Endothelial cell of umbilical vein (primary cell): Measurements from ENCODE around the gene ONECUT2. TPM values are rescaled to one million over a fixed set of nuclear protein-coding genes. Genes with fewer than 3 reads are reported as not detected.

ENCODE experiments used
- BruUV-seq: library from RNA; stranded (reverse); fragments of 400-500 nt; replicated peaks from 2 replicates; lab custom pipeline; 2021; lab: Mats Ljungman, UMichigan
- CTCF ChIA-PET: fragments of 300-600, 350-600 bp; sonication (Branson Sonifier 250); formaldehyde crosslinking; loops from one replicate; lab custom pipeline; 2021; ENCODE audit warnings: antibody characterized with exemption, inconsistent platforms; lab: Charles Lee
- POLR2A ChIA-PET: fragments of 300-600, 350-600 bp; sonication (Branson Sonifier 250); formaldehyde crosslinking; loops from one replicate; lab custom pipeline; 2021; ENCODE audit warnings: antibody characterized with exemption, inconsistent platforms; lab: Charles Lee
- DNase-seq: peaks from one replicate; pipeline ENCODE4 v3.0.0-alpha.2; 2011; ENCODE audit warnings: low read depth, low spot score
- FAIRE-seq: peaks from 2 replicates; lab custom pipeline; 2011; peaks lifted over from hg19 to GRCh38; lab: Jason Lieb, UNC
- H2AFZ ChIP-seq: 2 replicates; pipeline ENCODE4 v1.6.0; 2012; ENCODE audit warnings: low read depth, low read length, control low read depth, inconsistent platforms
- H3K27ac ChIP-seq: 2 replicates; pipeline ENCODE4 v1.5.1; 2011; ENCODE audit warnings: low read depth, mild to moderate bottlenecking, control low read depth, low read length, moderate library complexity; ENCODE audit not compliant: insufficient read depth
- H3K27me3 ChIP-seq, 2 experiments: 2 replicates each; pipeline versions ENCODE4 v1.6.0 to v1.6.1; 2011; ENCODE audit warnings: low read length in 2 of 2, mixed read lengths in 1 of 2; ENCODE audit not compliant: control insufficient read depth in 2 of 2, insufficient read depth in 2 of 2
- H3K36me3 ChIP-seq, 2 experiments: 2 replicates in 1 of 2; 3 replicates in 1 of 2; pipeline ENCODE4 v1.5.1; 2011; ENCODE audit warnings: low read length in 2 of 2, mild to moderate bottlenecking in 1 of 2, moderate library complexity in 1 of 2; ENCODE audit not compliant: control insufficient read depth in 2 of 2, insufficient read depth in 2 of 2; ENCODE audit errors: extremely low read depth in 1 of 2
- H3K4me1 ChIP-seq: 3 replicates; pipeline ENCODE4 v1.5.1; 2011; ENCODE audit warnings: mild to moderate bottlenecking, low read length; ENCODE audit not compliant: control insufficient read depth, insufficient read depth; ENCODE audit errors: extremely low read depth
- H3K4me2 ChIP-seq: 2 replicates; pipeline ENCODE4 v1.6.1; 2011; ENCODE audit warnings: low read length, control low read depth, mixed read lengths; ENCODE audit not compliant: insufficient read depth
- H3K4me3 ChIP-seq, 3 experiments: fragments of 200-600 bp in 1 of 3; sonication (generic), shearing (Covaris generic) in 1 of 3; replicated peaks in 1 of 3; 2 replicates each; pipeline ENCODE4 v1.5.1; 2011 to 2016; ENCODE audit warnings: control low read depth in 3 of 3, low read length in 3 of 3, mild to moderate bottlenecking in 2 of 3, inconsistent platforms in 1 of 3, low read depth in 1 of 3, moderate library complexity in 1 of 3; ENCODE audit not compliant: insufficient read depth in 1 of 3
- H3K79me2 ChIP-seq: 2 replicates; pipeline ENCODE4 v1.6.0; 2012; ENCODE audit warnings: low read length, inconsistent platforms; ENCODE audit not compliant: control insufficient read depth, insufficient read depth
- H3K9ac ChIP-seq: replicated peaks from 2 replicates; pipeline ENCODE3; 2011; ENCODE audit warnings: low read length, control low read depth; ENCODE audit not compliant: insufficient read depth; ENCODE audit errors: extremely low read depth
- H3K9me1 ChIP-seq: replicated peaks from 3 replicates; pipeline ENCODE4 v1.6.0; 2011; ENCODE audit warnings: mild to moderate bottlenecking, low read length; ENCODE audit not compliant: control insufficient read depth, insufficient read depth; ENCODE audit errors: extremely low read depth
- H3K9me3 ChIP-seq: replicated peaks from 2 replicates; pipeline ENCODE4 v1.5.1; 2012; ENCODE audit warnings: low read length, inconsistent platforms; ENCODE audit not compliant: control insufficient read depth, insufficient read depth
- H4K20me1 ChIP-seq: replicated peaks from 2 replicates; pipeline ENCODE3; 2011; ENCODE audit warnings: mild to moderate bottlenecking, low read length; ENCODE audit not compliant: control insufficient read depth, insufficient read depth; ENCODE audit errors: extremely low read depth
- EZH2 ChIP-seq: IDR thresholded peaks from 2 replicates; pipeline ENCODE4 v1.6.1; 2012; ENCODE audit warnings: borderline replicate concordance, low read depth, mild to moderate bottlenecking, moderate library complexity, low read length, inconsistent platforms; ENCODE audit not compliant: severe bottlenecking
- FOS ChIP-seq: IDR thresholded peaks from 2 replicates; pipeline ENCODE4 v1.6.1; 2011; ENCODE audit warnings: mild to moderate bottlenecking, low read length, moderate library complexity, borderline replicate concordance; ENCODE audit not compliant: insufficient read depth
- GATA2 ChIP-seq: IDR thresholded peaks from 2 replicates; pipeline ENCODE4 v1.7.0; 2011; ENCODE audit warnings: low read depth, mild to moderate bottlenecking, moderate library complexity, mixed read lengths, low read length; ENCODE audit not compliant: insufficient read length, insufficient read depth
- JUN ChIP-seq: IDR thresholded peaks from 2 replicates; pipeline ENCODE4 v1.6.1; 2011; ENCODE audit warnings: borderline replicate concordance, low read depth; ENCODE audit not compliant: insufficient read length, insufficient read depth
- MYC ChIP-seq: IDR thresholded peaks from one replicate; pipeline ENCODE4 v1.6.1; 2011; ENCODE audit warnings: mild to moderate bottlenecking, low read depth, low read length
- POLR2A ChIP-seq: IDR thresholded peaks from 2 replicates; pipeline ENCODE4 v1.6.1; 2012; ENCODE audit warnings: low read depth, mild to moderate bottlenecking, control low read depth, low read length
- POLR2AphosphoS5 ChIP-seq: IDR thresholded peaks from 2 replicates; pipeline ENCODE4 v1.6.1; 2012; ENCODE audit warnings: low read depth, mild to moderate bottlenecking, control low read depth, low read length, moderate library complexity; ENCODE audit not compliant: insufficient read depth
- dilution Hi-C: fragments of 300-500 bp; cut with MboI; formaldehyde crosslinking; loops from one replicate; pipeline ENCODE4 v1.15.0; 2019; ENCODE audit warnings: low sequenced_read_pairs; ENCODE audit not compliant: extremely low pct_ligation_motif_present
- intact Hi-C: fragments of 100-400 bp; cut with micrococcal nuclease; formaldehyde crosslinking; loops from one replicate; pipeline ENCODE4 v1.10.0; 2022
- polyA plus RNA-seq, 4 experiments: library from polyadenylated mRNA; depleted of rRNA in 3 of 4; stranded (reverse) in 3 of 4; unstranded in 1 of 4; fragments of >200 nt; gene quantifications; 2 replicates each; pipeline versions ENCODE4 v1.2.1 to v1.2.3, GENCODE V29; 2011 to 2012; ENCODE audit warnings: missing spikeins in 1 of 4
- total RNA-seq: library from RNA; stranded (reverse); gene quantifications from 2 replicates; pipeline ENCODE4 v1.2.3, GENCODE V29; 2021
- TF ChIP-seq, protein P1 (sequence below), 2 donors: IDR thresholded peaks; 1 replicate in 1 of 2; 2 replicates in 1 of 2; pipeline ENCODE4 v1.5.1; 2011; ENCODE audit warnings: low read length in 2 of 2, mild to moderate bottlenecking in 2 of 2, moderate library complexity in 2 of 2, control low read depth in 1 of 2, inconsistent platforms in 1 of 2, low read depth in 1 of 2; ENCODE audit not compliant: insufficient read depth in 1 of 2; ENCODE audit errors: extremely low read depth in 1 of 2
- TF ChIP-seq, protein P2 (sequence below): IDR thresholded peaks from 2 replicates; pipeline ENCODE4 v1.6.1; 2011; ENCODE audit not compliant: insufficient read depth, insufficient read length

ONECUT2 gene
- total and polyA plus RNA-seq, 2 donors (not counting 3 experiments of a cell fraction or from before 2014, with no cell fraction given), result 0.01 to 0.62 TPM

GRCh38 chr18:57447154-57447621, 12.0 kb downstream of the ONECUT2 start:
- no peak overlapping the region for H3K4me3 ChIP-seq
- no peak overlapping the region for H3K27ac ChIP-seq
- TF ChIP-seq POLR2A (no peak), JUN (no peak)
- TF ChIP-seq, protein P1, sequence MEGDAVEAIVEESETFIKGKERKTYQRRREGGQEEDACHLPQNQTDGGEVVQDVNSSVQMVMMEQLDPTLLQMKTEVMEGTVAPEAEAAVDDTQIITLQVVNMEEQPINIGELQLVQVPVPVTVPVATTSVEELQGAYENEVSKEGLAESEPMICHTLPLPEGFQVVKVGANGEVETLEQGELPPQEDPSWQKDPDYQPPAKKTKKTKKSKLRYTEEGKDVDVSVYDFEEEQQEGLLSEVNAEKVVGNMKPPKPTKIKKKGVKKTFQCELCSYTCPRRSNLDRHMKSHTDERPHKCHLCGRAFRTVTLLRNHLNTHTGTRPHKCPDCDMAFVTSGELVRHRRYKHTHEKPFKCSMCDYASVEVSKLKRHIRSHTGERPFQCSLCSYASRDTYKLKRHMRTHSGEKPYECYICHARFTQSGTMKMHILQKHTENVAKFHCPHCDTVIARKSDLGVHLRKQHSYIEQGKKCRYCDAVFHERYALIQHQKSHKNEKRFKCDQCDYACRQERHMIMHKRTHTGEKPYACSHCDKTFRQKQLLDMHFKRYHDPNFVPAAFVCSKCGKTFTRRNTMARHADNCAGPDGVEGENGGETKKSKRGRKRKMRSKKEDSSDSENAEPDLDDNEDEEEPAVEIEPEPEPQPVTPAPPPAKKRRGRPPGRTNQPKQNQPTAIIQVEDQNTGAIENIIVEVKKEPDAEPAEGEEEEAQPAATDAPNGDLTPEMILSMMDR (IDR thresholded peaks at IDR 0.05; ENCODE audit: extremely low read depth in 1 of 2, insufficient read depth in 1 of 2, low read depth in 1 of 2, low read length in 2 of 2), result peak in 1 of 2 donors; percentile 2
- ChIA-PET CTCF (interaction anchor here (0.9 to 1.5 kb wide), 3 partner anchors 269 to 705 kb away, joined by 3 to 5 read pairs (median 3); no protein-coding TSS in a partner anchor), POLR2A (no interaction called here)
- no TSS peak for BruUV-seq
- intact Hi-C loops, result no loop called here
- DNase-seq, result peak; percentile 40
- no peaks in the 10 kb centered on the region for H4K20me1 ChIP-seq
- dilution Hi-C loops, result no loop called here
- no peaks in the 10 kb centered on the region for H3K36me3 ChIP-seq
- H3K27me3 ChIP-seq, result peaks cover 21 to 31% of the 10 kb centered on the region in 2 experiments
- H2AFZ ChIP-seq, result no peak overlapping the region
- no peaks in the 10 kb centered on the region for H3K79me2 ChIP-seq
- no peak overlapping the region for H3K9ac ChIP-seq
- no peaks in the 10 kb centered on the region for H3K9me3 ChIP-seq
- no peaks in the 10 kb centered on the region for H3K4me1 ChIP-seq
- FAIRE-seq, result peak; percentile 64
- H3K4me2 ChIP-seq, result no peak overlapping the region
- H3K9me1 ChIP-seq, result no peaks in the 10 kb centered on the region

GRCh38 chr18:57455576-57456129, 20.5 kb downstream of the ONECUT2 start:
- no peaks in the 10 kb centered on the region for H3K9me3 ChIP-seq
- H3K9ac ChIP-seq, result no peak overlapping the region
- intact Hi-C loops, result no loop called here
- H3K4me2 ChIP-seq, result no peak overlapping the region
- POLR2A ChIA-PET, result no interaction called here
- H3K9me1 ChIP-seq, result no peaks in the 10 kb centered on the region
- no peaks in the 10 kb centered on the region for H4K20me1 ChIP-seq
- no peak for DNase-seq
- CTCF ChIA-PET, result no interaction called here
- no peak overlapping the region for H3K4me3 ChIP-seq
- dilution Hi-C loops, result no loop called here
- no peak overlapping the region for H3K27ac ChIP-seq
- H3K79me2 ChIP-seq, result no peaks in the 10 kb centered on the region
- no peaks in the 10 kb centered on the region for H3K4me1 ChIP-seq
- BruUV-seq, result no TSS peak
- H2AFZ ChIP-seq, result no peak overlapping the region
- H3K36me3 ChIP-seq, result no peaks in the 10 kb centered on the region
- H3K27me3 ChIP-seq, result no peaks in the 10 kb centered on the region
- no peak for FAIRE-seq
- TF ChIP-seq POLR2A (no peak), MYC (no peak), GATA2 (no peak), EZH2 (no peak), FOS (no peak), POLR2AphosphoS5 (no peak), JUN (no peak)
- TF ChIP-seq, protein P1 (IDR thresholded peaks at IDR 0.05; ENCODE audit: extremely low read depth in 1 of 2, insufficient read depth in 1 of 2, low read depth in 1 of 2, low read length in 2 of 2), result no peak
- TF ChIP-seq, protein P2, sequence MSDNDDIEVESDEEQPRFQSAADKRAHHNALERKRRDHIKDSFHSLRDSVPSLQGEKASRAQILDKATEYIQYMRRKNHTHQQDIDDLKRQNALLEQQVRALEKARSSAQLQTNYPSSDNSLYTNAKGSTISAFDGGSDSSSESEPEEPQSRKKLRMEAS, result no peak
